Measurements from ENCODE around the gene CBLC.

DNA sequence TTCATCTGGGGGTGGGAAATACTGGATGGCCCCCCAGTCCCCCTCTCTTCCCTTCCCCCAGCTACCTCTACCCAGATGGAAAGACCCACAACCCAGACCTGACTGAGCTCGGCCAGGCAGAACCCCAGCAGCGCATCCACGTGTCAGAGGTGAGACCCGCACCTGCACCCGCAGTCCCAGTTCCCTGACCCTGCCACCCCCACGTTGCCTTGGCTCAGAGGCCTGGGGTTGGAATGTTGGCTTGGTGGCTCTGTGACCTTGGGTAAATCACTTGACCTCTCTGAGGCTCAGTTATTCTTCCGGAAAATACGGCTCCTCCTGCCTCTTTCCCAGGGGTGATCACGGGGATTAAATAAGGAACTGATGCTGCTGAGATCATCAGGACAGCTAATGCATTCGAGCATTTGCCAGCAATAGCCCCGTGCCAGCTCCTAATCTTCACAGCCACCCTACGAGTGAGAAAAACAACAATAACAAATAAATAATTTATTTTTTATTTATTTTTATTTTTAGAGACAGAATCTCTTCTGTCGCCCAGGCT, 12.3 kb downstream of the CBLC start:
- TF ChIP-seq, protein P1, sequence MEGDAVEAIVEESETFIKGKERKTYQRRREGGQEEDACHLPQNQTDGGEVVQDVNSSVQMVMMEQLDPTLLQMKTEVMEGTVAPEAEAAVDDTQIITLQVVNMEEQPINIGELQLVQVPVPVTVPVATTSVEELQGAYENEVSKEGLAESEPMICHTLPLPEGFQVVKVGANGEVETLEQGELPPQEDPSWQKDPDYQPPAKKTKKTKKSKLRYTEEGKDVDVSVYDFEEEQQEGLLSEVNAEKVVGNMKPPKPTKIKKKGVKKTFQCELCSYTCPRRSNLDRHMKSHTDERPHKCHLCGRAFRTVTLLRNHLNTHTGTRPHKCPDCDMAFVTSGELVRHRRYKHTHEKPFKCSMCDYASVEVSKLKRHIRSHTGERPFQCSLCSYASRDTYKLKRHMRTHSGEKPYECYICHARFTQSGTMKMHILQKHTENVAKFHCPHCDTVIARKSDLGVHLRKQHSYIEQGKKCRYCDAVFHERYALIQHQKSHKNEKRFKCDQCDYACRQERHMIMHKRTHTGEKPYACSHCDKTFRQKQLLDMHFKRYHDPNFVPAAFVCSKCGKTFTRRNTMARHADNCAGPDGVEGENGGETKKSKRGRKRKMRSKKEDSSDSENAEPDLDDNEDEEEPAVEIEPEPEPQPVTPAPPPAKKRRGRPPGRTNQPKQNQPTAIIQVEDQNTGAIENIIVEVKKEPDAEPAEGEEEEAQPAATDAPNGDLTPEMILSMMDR (IDR thresholded peaks at IDR 0.05), result no peak
- TF ChIP-seq POLR2A (IDR thresholded peaks at IDR 0.05), result no peak

Data from upper lobe of left lung (tissue), 4 donors.